ENCODE data around the gene LAMA5.
A peak's percentile ranks its signal among the peaks of the same experiment; 100 is the strongest.

LAMA5 gene

GRCh38 chr20:62358171-62359042 lies 8.7 kb downstream of the LAMA5 start:
- no peak overlapping the region for H3K4me3 ChIP-seq (ENCODE audit: low read length)
- peaks cover 52% of the 10 kb centered on the region for H3K4me1 ChIP-seq (ENCODE audit: insufficient read depth, low read length)
- peak overlapping the region; percentile 49 for H3K27ac ChIP-seq (ENCODE audit: low read depth, low read length)
- no peaks in the 10 kb centered on the region for H3K9me3 ChIP-seq (ENCODE audit: insufficient read depth, low read depth, low read length)
- 91% methylated on average over 24 of the region's 24 CpGs for WGBS
- no peaks in the 10 kb centered on the region for H3K27me3 ChIP-seq (ENCODE audit: insufficient read depth, low read length)
- H3K9ac ChIP-seq (ENCODE audit: low read depth, low read length) = peak overlapping the region; percentile 43; the same call in 1 of the 2 replicates
- H3K36me3 ChIP-seq (ENCODE audit: insufficient read depth, low read length) = peaks cover 22% of the 10 kb centered on the region

- peaks cover 45% of the 10 kb centered on the region for H3K4me1 ChIP-seq (ENCODE audit: insufficient read depth, low read length)
- 0 out of 2 replicates have a peak overlapping the region, but pooled peaks have one; percentile 8 for H3K9ac ChIP-seq (ENCODE audit: low read depth, low read length)
- H3K9me3 ChIP-seq (ENCODE audit: insufficient read depth, low read depth, low read length) = no peaks in the 10 kb centered on the region
- H3K27me3 ChIP-seq (ENCODE audit: insufficient read depth, low read length) = no peaks in the 10 kb centered on the region
- peaks cover 27% of the 10 kb centered on the region for H3K36me3 ChIP-seq (ENCODE audit: insufficient read depth, low read length)
- WGBS = 82% methylated on average over 7 of the region's 7 CpGs
- peak overlapping the region; percentile 30; the same call in 1 of the 2 replicates for H3K27ac ChIP-seq (ENCODE audit: low read depth, low read length)
- H3K4me3 ChIP-seq (ENCODE audit: low read length) = no peak overlapping the region
Measured at GRCh38 chr20:62357681-62358080, 9.4 kb downstream of the LAMA5 start.

- peaks cover 29% of the 10 kb centered on the region for H3K36me3 ChIP-seq (ENCODE audit: insufficient read depth, low read length)
- H3K9ac ChIP-seq (ENCODE audit: low read depth, low read length) = 0 out of 2 replicates have a peak overlapping the region, but pooled peaks have one; percentile 33
- 84% methylated on average over 25 of the region's 25 CpGs for WGBS
- H3K9me3 ChIP-seq (ENCODE audit: insufficient read depth, low read depth, low read length) = no peaks in the 10 kb centered on the region
- no peaks in the 10 kb centered on the region for H3K27me3 ChIP-seq (ENCODE audit: insufficient read depth, low read length)
- H3K4me3 ChIP-seq (ENCODE audit: low read length) = no peak overlapping the region
- H3K27ac ChIP-seq (ENCODE audit: low read depth, low read length) = peak overlapping the region; percentile 65; the same call in 1 of the 2 replicates
- peaks cover 42% of the 10 kb centered on the region for H3K4me1 ChIP-seq (ENCODE audit: insufficient read depth, low read length)
Measured at GRCh38 chr20:62357187-62357667, 9.9 kb downstream of the LAMA5 start.

- Histone ChIP-seq H3K9ac (ENCODE audit: low read depth, low read length) (peak overlapping the region; percentile 33; the same call in 1 of the 2 replicates), H3K4me1 (ENCODE audit: insufficient read depth, low read length) (peaks cover 38% of the 10 kb centered on the region), H3K36me3 (ENCODE audit: insufficient read depth, low read length) (peaks cover 31% of the 10 kb centered on the region), H3K27ac (ENCODE audit: low read depth, low read length) (peak overlapping the region; percentile 65), H3K9me3 (ENCODE audit: insufficient read depth, low read depth, low read length) (no peaks in the 10 kb centered on the region), H3K4me3 (ENCODE audit: low read length) (no peak overlapping the region), H3K27me3 (ENCODE audit: insufficient read depth, low read length) (no peaks in the 10 kb centered on the region)
- 84% methylated on average over 17 of the region's 17 CpGs for WGBS
Measured at GRCh38 chr20:62356589-62357186, 10.4 kb downstream of the LAMA5 start.

GRCh38 chr20:62355878-62356588 lies 11.1 kb downstream of the LAMA5 start:
- H3K4me1 ChIP-seq (ENCODE audit: insufficient read depth, low read length) = peaks cover 32% of the 10 kb centered on the region
- no peaks in the 10 kb centered on the region for H3K9me3 ChIP-seq (ENCODE audit: insufficient read depth, low read depth, low read length)
- WGBS = 58% methylated on average over 29 of the region's 29 CpGs
- H3K27me3 ChIP-seq (ENCODE audit: insufficient read depth, low read length) = no peaks in the 10 kb centered on the region
- peak overlapping the region; percentile 65 for H3K27ac ChIP-seq (ENCODE audit: low read depth, low read length)
- peaks cover 36% of the 10 kb centered on the region for H3K36me3 ChIP-seq (ENCODE audit: insufficient read depth, low read length)
- H3K4me3 ChIP-seq (ENCODE audit: low read length) = no peak overlapping the region
- peak overlapping the region; percentile 38; the same call in 1 of the 2 replicates for H3K9ac ChIP-seq (ENCODE audit: low read depth, low read length)

GRCh38 chr20:62355516-62355877 lies 11.6 kb downstream of the LAMA5 start:
- H3K9ac ChIP-seq (ENCODE audit: low read depth, low read length) = peak overlapping the region; percentile 38; the same call in 1 of the 2 replicates

GRCh38 chr20:62354811-62355341 lies 12.2 kb downstream of the LAMA5 start:
- 63% methylated on average over 16 of the region's 16 CpGs for WGBS
- Histone ChIP-seq H3K36me3 (ENCODE audit: insufficient read depth, low read length) (peaks cover 42% of the 10 kb centered on the region), H3K4me1 (ENCODE audit: insufficient read depth, low read length) (peaks cover 27% of the 10 kb centered on the region)

More at GRCh38 chr20:62355516-62355877, 11.6 kb downstream of the LAMA5 start:
- Histone ChIP-seq H3K4me1 (ENCODE audit: insufficient read depth, low read length) (peaks cover 27% of the 10 kb centered on the region), H3K36me3 (ENCODE audit: insufficient read depth, low read length) (peaks cover 36% of the 10 kb centered on the region), H3K27ac (ENCODE audit: low read depth, low read length) (peak overlapping the region; percentile 65), H3K4me3 (ENCODE audit: low read length) (no peak overlapping the region), H3K9me3 (ENCODE audit: insufficient read depth, low read depth, low read length) (no peaks in the 10 kb centered on the region), H3K27me3 (ENCODE audit: insufficient read depth, low read length) (no peaks in the 10 kb centered on the region)
- 41% methylated on average over 11 of the region's 11 CpGs for WGBS

GRCh38 chr20:62354031-62354808 lies 12.9 kb downstream of the LAMA5 start:
- Histone ChIP-seq H3K4me3 (ENCODE audit: low read length) (no peak overlapping the region), H3K36me3 (ENCODE audit: insufficient read depth, low read length) (peaks cover 44% of the 10 kb centered on the region), H3K27me3 (ENCODE audit: insufficient read depth, low read length) (no peaks in the 10 kb centered on the region), H3K9ac (ENCODE audit: low read depth, low read length) (peak overlapping the region; percentile 20; the same call in 1 of the 2 replicates), H3K4me1 (ENCODE audit: insufficient read depth, low read length) (peaks cover 27% of the 10 kb centered on the region), H3K27ac (ENCODE audit: low read depth, low read length) (peak overlapping the region; percentile 65), H3K9me3 (ENCODE audit: insufficient read depth, low read depth, low read length) (no peaks in the 10 kb centered on the region)
- WGBS = 74% methylated on average over 14 of the region's 14 CpGs

More at GRCh38 chr20:62354811-62355341, 12.2 kb downstream of the LAMA5 start:
- Histone ChIP-seq H3K9ac (ENCODE audit: low read depth, low read length) (peak overlapping the region; percentile 38; the same call in 1 of the 2 replicates), H3K4me3 (ENCODE audit: low read length) (no peak overlapping the region), H3K27ac (ENCODE audit: low read depth, low read length) (peak overlapping the region; percentile 65), H3K9me3 (ENCODE audit: insufficient read depth, low read depth, low read length) (no peaks in the 10 kb centered on the region), H3K27me3 (ENCODE audit: insufficient read depth, low read length) (no peaks in the 10 kb centered on the region)

GRCh38 chr20:62353289-62354030 lies 13.7 kb downstream of the LAMA5 start:
- no peak overlapping the region; the same call in 1 of the 2 replicates for H3K27ac ChIP-seq (ENCODE audit: low read depth, low read length)
- H3K9ac ChIP-seq (ENCODE audit: low read depth, low read length) = no peak overlapping the region; the same call in 1 of the 2 replicates
- no peaks in the 10 kb centered on the region for H3K27me3 ChIP-seq (ENCODE audit: insufficient read depth, low read length)
- peaks cover 27% of the 10 kb centered on the region for H3K4me1 ChIP-seq (ENCODE audit: insufficient read depth, low read length)
- H3K36me3 ChIP-seq (ENCODE audit: insufficient read depth, low read length) = peaks cover 49% of the 10 kb centered on the region
- WGBS = 91% methylated on average over 16 of the region's 16 CpGs
- peaks cover 4% of the 10 kb centered on the region; the same call in 1 of the 2 replicates for H3K9me3 ChIP-seq (ENCODE audit: insufficient read depth, low read depth, low read length)
- no peak overlapping the region for H3K4me3 ChIP-seq (ENCODE audit: low read length)

All from HUES64 (cell line).